RPMI8226 (cell line): ENCODE data around the gene CDA.

Source experiments
- DNase-seq: peaks from one replicate; pipeline ENCODE4 v3.0.0-alpha.2; 2015

CDA gene

GRCh38 chr1:20588634-20589225 is at the start of gene CDA:
Gene CDA (plus strand): TSS chr1:20589097. CDS start chr1:20589130, 33 bp downstream.
- peak; percentile 69 for DNase-seq

DNA sequence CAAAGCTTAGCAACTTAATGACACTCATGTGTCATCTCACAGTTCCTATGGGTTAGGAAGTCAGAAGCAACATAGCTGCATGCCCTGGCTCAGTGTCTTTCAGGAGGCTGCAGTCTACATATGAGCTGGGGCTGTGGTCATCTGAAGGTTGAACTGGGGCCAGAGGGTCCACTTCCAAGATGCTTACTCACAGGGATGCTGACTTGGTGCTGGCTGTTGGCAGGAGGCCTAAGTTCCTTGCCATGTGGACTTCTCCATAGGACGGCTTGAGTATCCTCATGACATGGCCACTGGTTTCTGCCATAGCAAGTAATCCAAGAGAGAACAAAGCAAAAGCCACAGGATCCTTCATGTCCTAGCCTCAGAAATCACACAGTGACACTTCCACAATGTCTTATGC is 48.6 kb upstream of the CDA start:
- no peak for DNase-seq

GRCh38 chr1:20546637-20547036 is 42.3 kb upstream of the CDA start:
- no peak for DNase-seq

GRCh38 chr1:20551161-20551560 is 37.7 kb upstream of the CDA start:
- DNase-seq: no peak

DNA sequence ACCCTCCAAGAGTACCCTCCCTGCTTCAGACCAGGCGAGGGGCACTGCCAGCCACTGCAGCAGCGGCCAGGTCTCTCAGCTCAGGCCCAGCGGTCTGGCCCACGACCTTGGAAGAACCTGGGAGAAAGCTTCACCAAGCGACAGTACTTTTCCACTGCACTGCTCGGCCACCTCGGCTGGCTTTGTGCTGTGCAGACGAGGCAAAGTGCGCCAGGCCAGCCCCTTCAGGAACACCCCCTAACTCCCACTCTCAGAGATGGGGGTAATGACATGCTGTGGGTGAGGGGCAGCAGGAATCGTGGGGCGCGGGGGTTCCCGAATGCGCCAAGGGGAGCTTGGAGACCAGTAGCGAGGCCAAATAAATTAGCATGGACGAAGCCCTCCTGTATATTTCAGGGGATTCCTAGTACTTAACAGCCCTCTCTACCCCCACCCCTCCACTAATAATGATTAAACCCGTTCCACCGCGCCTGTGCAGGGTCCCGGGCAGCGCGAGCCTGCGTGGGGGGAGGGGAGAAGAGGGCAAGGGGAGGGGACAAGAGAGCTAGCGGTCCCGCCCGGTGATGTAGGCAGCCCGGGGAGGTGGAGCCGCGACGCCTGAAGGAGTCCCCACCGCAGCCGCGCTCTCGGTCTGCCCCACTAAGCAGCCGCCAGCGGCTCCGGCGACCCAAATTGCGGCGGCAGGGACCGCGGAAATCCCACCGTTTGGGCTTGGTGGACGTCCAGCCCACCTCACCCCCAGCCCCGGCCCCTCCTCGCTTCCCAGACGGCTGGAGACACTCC is 36.8 kb upstream of the CDA start, which contains the start of gene FAM43B:
Gene FAM43B (plus strand): TSS at position 629 of the 783 bp plus-strand sequence. CDS start 401 bp downstream, outside the sequence.
- no peak for DNase-seq

DNA sequence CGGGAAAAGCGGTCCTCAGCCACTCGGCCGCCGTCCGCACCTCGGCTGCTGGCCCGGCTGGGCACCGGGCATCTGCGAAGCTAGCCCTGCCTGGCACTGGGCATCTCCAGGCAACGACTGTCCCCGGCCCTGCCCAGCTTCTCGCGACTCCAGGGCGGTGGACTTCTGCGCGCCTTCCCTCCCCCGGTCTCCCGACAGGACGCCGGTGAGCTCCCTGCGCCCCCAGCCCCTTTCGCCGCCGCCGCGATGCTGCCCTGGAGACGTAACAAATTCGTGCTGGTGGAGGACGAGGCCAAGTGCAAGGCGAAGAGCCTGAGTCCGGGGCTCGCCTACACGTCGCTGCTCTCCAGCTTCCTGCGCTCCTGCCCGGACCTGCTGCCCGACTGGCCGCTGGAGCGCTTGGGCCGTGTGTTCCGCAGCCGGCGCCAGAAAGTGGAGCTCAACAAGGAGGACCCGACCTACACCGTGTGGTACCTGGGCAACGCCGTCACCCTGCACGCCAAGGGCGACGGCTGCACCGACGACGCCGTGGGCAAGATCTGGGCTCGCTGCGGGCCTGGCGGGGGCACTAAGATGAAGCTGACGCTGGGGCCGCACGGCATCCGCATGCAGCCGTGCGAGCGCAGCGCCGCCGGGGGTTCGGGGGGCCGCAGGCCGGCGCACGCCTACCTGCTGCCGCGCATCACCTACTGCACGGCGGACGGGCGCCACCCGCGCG is 36.0 kb upstream of the CDA start:
- no peak for DNase-seq

GRCh38 chr1:20555025-20555757 is 33.7 kb upstream of the CDA start:
- DNase-seq: no peak

GRCh38 chr1:20555758-20556120 is 33.2 kb upstream of the CDA start:
- no peak for DNase-seq

DNA sequence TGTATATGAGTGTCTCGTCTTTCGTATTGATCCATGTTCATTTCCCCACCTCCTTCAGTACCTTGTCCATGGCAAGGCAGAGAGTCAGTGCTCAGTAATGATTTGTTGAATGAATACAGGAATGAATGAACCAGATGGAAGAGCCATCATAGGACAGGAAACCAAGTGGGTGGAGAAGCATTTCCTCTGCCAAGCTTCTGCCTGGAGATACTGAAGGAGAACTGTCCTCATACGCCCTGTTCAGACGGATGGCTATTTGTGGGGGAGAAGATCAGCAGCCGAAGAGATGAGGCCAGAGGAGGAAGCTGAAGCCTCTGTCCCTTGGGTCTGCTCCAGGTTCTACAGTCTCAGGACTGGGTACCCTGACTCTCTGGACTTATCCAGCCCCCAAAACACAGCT is 30.7 kb upstream of the CDA start:
- DNase-seq: no peak

DNA sequence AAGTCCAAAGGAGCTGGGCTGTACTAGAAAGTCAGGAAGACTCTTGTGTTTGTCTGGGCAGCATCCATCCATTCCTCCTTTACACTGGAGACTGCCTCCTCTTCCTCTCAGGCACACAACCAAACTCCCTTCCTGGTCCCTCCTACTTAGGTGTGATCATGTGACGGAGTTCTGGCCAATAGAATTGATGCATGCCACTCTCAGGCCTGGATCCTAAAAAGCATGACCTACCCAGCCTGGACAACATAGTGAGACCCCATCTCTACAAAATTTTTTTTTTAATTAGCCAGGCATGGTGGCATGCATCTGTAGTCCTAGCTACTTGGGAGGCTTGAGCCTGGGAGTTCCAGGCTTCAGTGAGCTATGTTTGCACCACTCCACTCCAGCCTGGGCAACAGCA is 27.9 kb upstream of the CDA start:
- DNase-seq: no peak

- DNase-seq: no peak
Measured at GRCh38 chr1:20565234-20565633, 23.7 kb upstream of the CDA start.

DNA sequence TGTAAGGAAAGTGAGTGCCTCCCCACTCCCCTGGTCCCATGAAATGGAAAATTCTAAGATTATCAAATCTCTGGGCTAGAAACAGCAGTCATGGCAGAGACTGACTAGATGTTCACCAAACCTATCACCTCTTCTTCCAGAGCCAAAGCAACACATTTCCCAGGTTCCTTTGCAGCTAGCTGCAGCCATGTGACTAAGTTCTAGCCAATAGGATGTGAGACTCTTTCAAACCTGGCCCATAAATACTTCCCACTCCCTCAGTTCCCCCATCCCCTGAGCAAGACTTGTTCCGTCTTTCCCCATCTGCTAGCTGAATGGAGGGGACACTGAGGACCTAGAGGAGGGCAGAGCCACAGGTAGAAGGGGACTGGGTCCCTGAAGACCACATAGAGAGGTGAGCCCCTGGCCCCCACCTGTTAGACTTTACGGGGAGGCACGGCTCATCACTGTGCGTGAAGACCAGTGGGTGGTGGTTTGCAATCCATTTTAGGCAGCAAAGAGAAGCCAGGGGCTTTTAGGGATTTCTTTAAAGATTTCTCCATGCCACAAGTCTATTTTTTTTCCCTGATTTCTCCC is 19.3 kb upstream of the CDA start:
- no peak for DNase-seq

DNA sequence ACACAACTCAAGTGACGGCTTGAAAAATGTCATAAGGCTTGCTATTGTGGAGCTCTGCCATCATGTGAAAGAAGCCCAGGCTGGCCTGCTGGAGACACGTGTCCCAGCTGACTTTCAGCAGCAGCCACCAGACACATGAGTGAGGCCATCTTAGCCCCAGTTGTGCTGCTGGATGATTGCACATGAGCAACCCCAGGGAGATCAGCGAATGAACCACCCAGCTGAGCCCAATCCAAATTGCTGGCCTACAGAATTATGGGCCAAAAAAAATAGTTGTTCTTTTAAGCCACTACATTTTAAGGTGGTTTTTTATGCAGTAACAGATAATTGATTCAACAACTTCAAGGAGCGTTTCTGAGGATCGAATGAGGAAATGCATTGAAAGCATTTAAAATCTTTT is 17.5 kb upstream of the CDA start:
- no peak for DNase-seq

DNA sequence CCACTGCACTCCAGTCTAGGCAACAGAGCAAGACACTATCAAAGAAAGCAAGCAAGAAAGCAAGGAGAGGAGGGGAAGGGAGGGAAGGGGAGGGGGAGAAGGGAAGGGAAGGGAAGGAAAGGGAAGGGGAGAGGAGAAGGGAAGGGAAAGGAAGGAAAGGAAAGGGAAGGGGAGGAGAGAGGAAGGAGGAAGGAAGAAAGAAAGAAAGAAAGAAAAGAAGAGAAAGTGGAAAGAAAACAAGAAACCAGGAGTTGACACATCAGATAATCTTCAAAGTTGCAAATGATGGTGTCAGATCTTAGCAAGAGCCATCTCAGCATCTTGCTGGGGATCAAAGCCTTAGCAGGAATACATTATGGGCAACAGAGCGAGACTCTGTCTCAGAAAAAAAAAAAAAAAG is 14.9 kb upstream of the CDA start:
- DNase-seq: no peak

DNA sequence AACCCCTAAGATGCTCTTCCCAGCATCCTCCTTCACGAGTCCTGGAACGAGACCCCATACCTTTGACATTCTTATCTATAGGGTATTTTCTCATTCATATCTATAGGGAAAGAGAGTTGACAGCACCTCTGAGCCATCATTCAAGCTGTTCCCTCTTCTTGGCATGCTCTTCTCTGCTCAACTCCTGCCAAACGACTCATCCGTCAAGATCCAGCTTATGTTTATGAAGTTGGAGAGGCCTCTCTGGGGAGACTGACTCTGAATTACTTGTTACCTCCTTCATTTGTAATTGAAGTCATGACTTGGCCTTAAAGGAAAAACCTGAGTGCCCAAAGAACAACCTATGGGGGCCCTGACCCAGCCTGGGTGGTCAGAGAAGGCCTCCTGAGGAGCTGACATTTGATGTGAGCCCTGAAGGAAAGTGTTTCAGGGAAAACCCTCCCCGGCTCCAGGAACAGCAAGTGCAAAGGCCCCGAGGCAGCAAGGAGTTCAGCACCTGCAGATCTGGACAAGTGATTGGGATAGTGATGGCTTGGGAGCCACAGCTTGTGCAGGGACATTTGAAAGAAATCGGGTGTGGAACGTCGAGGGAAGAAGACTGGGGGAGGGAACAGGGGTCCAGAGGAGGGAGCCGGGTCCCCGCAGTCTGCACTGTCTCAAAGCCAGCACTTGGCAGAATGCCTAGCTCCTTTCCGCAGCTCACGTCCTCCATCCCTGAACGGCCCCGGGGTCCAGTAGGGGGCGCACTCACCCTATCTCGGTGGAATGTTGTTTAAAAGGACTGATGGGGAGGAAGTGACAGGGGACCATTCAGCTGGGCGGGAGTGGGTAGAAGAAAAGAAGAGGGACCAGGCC is 14.0 kb upstream of the CDA start:
- peak; percentile 93 for DNase-seq

- no peak for DNase-seq
Measured at GRCh38 chr1:20575541-20576336, 13.2 kb upstream of the CDA start.

DNA sequence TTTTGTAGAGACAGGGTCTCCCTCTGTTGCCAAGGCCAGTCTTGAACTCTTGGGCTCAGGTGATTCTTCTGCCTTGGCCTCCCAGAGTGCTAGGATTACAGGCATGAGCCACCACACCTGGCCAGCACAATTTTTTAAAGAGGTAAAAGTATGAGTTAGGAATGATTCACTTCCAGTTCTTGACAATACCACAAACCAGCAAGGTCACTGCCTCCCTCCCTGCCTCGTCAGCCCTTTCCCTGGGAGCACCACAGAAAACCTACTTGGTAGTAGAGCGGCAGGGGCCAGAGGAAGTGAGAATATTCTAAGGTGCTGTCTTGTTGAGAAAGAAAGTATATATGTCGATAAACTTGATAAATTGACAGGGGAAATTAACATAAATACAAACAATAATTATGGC is 10.8 kb upstream of the CDA start:
- peak; percentile 51 for DNase-seq

GRCh38 chr1:20578721-20579395 is 10.0 kb upstream of the CDA start:
- DNase-seq: no peak

DNA sequence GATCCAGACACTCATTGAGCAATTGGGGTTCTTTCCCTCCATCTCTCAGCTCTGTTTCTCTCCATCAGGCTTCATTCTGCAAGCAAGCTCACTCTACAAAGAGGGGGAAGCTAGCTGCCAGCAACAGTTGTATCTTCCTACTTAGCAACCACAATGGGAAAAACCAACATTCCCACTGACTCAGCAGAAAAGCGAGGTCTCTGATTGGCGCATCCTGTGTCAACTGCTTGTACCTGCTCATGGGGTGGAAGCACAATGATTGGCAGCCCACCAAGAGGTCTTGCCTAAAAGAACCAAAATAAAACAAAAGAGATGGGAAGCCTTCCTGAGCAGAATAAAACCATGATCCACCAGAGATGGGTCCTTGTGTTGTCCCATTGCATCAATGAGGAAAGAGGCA is 4.0 kb upstream of the CDA start:
- no peak for DNase-seq

DNA sequence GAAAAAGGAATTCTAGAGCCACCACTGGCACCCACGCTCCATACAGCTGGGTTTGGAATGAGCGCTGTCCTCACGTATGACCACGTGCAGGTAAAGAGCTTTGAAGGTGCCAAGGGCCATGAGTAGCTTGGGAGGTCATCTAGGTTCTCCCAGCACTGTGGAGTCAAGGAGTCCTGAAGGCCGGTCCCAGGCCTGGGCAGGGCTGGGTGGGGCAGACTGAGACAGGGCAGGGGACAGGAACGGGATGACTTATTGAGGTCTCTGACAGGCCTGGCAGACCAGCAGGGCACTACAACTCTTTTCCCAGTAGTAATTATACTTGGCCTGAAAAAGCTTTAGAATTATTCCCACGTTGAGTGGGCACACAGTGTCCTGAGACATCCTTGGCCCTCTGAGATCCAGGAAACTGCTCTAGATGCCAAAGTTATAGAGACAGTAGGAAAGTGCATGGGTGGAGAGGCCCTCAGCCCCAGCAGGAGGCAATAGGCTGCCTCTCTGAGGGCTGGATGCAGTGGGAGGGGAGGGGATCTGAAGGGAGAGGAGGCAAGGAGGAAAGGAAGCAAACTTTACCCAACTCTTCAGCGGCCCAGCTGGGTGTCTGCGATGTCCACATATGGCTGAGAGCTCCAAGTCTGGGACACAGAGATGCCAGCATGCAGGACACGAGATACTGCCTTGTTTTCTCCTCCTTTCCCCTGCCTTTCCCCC is 1.8 kb upstream of the CDA start:
- DNase-seq: no peak
